Ovary (tissue), 9 donors: ENCODE data around the gene SNCA. TPM values are rescaled to one million over a fixed set of nuclear protein-coding genes. Genes with fewer than 3 reads are reported as not detected.

Experiments
- DNase-seq, 5 donors: peaks; one replicate each; pipeline ENCODE4 v3.0.0-alpha.2; 2019 to 2020
- H3K27ac ChIP-seq, 2 donors: fragments of 200-600 bp; one replicate each; pipeline versions ENCODE4 v1.5.1 to v1.8.0; 2019 to 2022
- H3K27me3 ChIP-seq: fragments of 200-600 bp; one replicate; pipeline ENCODE4 v1.8.0; 2022
- H3K36me3 ChIP-seq: fragments of 200-600 bp; sonication (generic); one replicate; pipeline ENCODE4 v1.5.1; 2019
- H3K4me1 ChIP-seq: one replicate; pipeline ENCODE4 v1.8.1; 2013; ENCODE audit warnings: mild to moderate bottlenecking, moderate library complexity; ENCODE audit not compliant: insufficient read depth
- H3K4me3 ChIP-seq: fragments of 200-600 bp; sonication (generic); one replicate; pipeline ENCODE4 v1.5.1; 2017
- H3K9me3 ChIP-seq, 2 donors: fragments of 200-600 bp in 1 of 2; sonication (generic) in 1 of 2; one replicate each; pipeline versions ENCODE4 v1.5.1 to v1.8.1; 2013 to 2019; ENCODE audit warnings: mild to moderate bottlenecking in 1 of 2, moderate library complexity in 1 of 2
- CTCF ChIP-seq, 3 donors: fragments of 450-650 bp in 2 of 3; fragments of 200-600 bp in 1 of 3; IDR thresholded peaks; one replicate each; pipeline versions ENCODE4 v1.5.1 to v1.8.0; 2016 to 2022; ENCODE audit warnings: antibody characterized with exemption in 3 of 3, mild to moderate bottlenecking in 1 of 3
- EP300 ChIP-seq: sonication (generic); formaldehyde crosslinking; IDR thresholded peaks from one replicate; pipeline ENCODE4 v1.6.1; 2017; ENCODE audit warnings: antibody characterized with exemption
- POLR2A ChIP-seq: fragments of 450-650 bp; IDR thresholded peaks from one replicate; pipeline ENCODE4 v1.6.1; 2017; ENCODE audit warnings: antibody characterized with exemption, mild to moderate bottlenecking, moderate library complexity
- WGBS, 3 donors: extraction: QIAGEN DNeasy Blood & Tissue Kit in 1 of 3; methylation state at CpG; one replicate each; pipeline versions ENCODE4 v1.1.5 to v1.1.7; 2013 to 2017; 5-methylcytosine and 5-hydroxymethylcytosine counted together
- intact Hi-C, 4 donors: fragments of 100-400 bp; cut with DNase I; formaldehyde crosslinking; loops; one replicate each; pipeline versions ENCODE4 v1.11.0 to v1.15.1; 2022 to 2023
- polyA plus RNA-seq, 2 donors: library from polyadenylated mRNA; stranded (reverse); fragments of 200-250 nt in 1 of 2; fragments of 350-450 nt in 1 of 2; fragmentation: Illumina TruSeq in 1 of 2; extraction: RNeasy Lipid Tissue Mini Kit (QIAGEN cat#74804) in 1 of 2; gene quantifications; one replicate each; pipeline ENCODE4 v1.2.3, GENCODE V29; 2013 to 2014
- total RNA-seq, 7 donors: library from RNA; depleted of rRNA in 2 of 7; stranded (reverse); fragments of >200 nt in 2 of 7; fragmentation: NEBNext Ultra II Directional in 3 of 7; extraction: Animal tissue kit (Norgen Biotek cat#: 25700) in 3 of 7; gene quantifications; one replicate each; pipeline versions ENCODE4 v1.1.0 to v1.2.4, GENCODE V29; 2016 to 2023
- donor health status: DM: no; HTN: no; CAD: no; lungs with moderate emphysema.
- donor health status: DM: no; HTN: no; CAD: no.
- donor health status: Bipolar disorder and iron deficiency.
- donor health status: DM: yes; HTN: yes; CAD: no.
- donor health status: DM: no; HTN: no; CAD: no.
- donor health status: DM: yes; HTN: yes; CAD: no.

Gene SNCA
- total and polyA plus RNA-seq, 9 donors = 7.6 to 69.8 (median 24.4) TPM

- H3K27ac ChIP-seq = no peak overlapping the region
- no peak for TF ChIP-seq POLR2A
- no peak for TF ChIP-seq CTCF (IDR thresholded peaks at IDR 0.05)
- TF ChIP-seq EP300 = no peak
- DNase-seq = no peak
- no peaks in the 10 kb centered on the region for H3K27me3 ChIP-seq
- H3K36me3 ChIP-seq = no peaks in the 10 kb centered on the region
- no peaks in the 10 kb centered on the region for H3K9me3 ChIP-seq
- H3K4me3 ChIP-seq = no peak overlapping the region
- 87 to 97% (median 96%) methylated on average over 1 of the region's 1 CpG for WGBS, 3 donors
- intact Hi-C loops = loop anchor here in 1 of 4 donors (10.0 kb wide), 1 partner anchor 80 kb away; no protein-coding TSS in a partner anchor
- H3K4me1 ChIP-seq = peaks cover 3% of the 10 kb centered on the region
Measured at GRCh38 chr4:89834486-89835209, 2.3 kb downstream of the SNCA start.

- no peaks in the 10 kb centered on the region for H3K27me3 ChIP-seq
- WGBS, 3 donors = 72 to 78% (median 78%) methylated on average over 7 of the region's 7 CpGs
- no peak overlapping the region for H3K4me3 ChIP-seq
- H3K4me1 ChIP-seq = no peaks in the 10 kb centered on the region
- H3K27ac ChIP-seq = no peak overlapping the region
- H3K36me3 ChIP-seq = no peaks in the 10 kb centered on the region
- TF ChIP-seq CTCF (IDR thresholded peaks at IDR 0.05) = no peak
- no peak for TF ChIP-seq EP300
- no peak for TF ChIP-seq POLR2A
- intact Hi-C loops = loop anchor here in 1 of 4 donors (10.0 kb wide), 1 partner anchor 75 kb away; no protein-coding TSS in a partner anchor
- no peaks in the 10 kb centered on the region for H3K9me3 ChIP-seq
- no peak for DNase-seq
Measured at GRCh38 chr4:89829470-89830138, 7.4 kb downstream of the SNCA start.

- TF ChIP-seq CTCF (IDR thresholded peaks at IDR 0.05) = no peak
- no peak for TF ChIP-seq EP300
- no peak for TF ChIP-seq POLR2A
- intact Hi-C loops = no loop called here
- H3K27ac ChIP-seq = no peak overlapping the region
Measured at GRCh38 chr4:89823416-89823815, 13.5 kb downstream of the SNCA start.

GRCh38 chr4:89821612-89822011 lies 15.3 kb downstream of the SNCA start:
- intact Hi-C loops = no loop called here
- H3K27ac ChIP-seq = no peak overlapping the region
- no peaks in the 10 kb centered on the region for H3K27me3 ChIP-seq
- no peak for DNase-seq
- no peaks in the 10 kb centered on the region for H3K36me3 ChIP-seq
- no peaks in the 10 kb centered on the region for H3K9me3 ChIP-seq
- TF ChIP-seq POLR2A = no peak
- TF ChIP-seq CTCF (IDR thresholded peaks at IDR 0.05) = no peak
- no peak for TF ChIP-seq EP300
- no peak overlapping the region for H3K4me3 ChIP-seq
- WGBS, 3 donors = 0 to 49% (median 43%) methylated on average over 1 of the region's 1 CpG
- H3K4me1 ChIP-seq = peaks cover 1% of the 10 kb centered on the region

More at GRCh38 chr4:89823416-89823815, 13.5 kb downstream of the SNCA start:
- H3K36me3 ChIP-seq = no peaks in the 10 kb centered on the region
- H3K27me3 ChIP-seq = no peaks in the 10 kb centered on the region
- H3K9me3 ChIP-seq = no peaks in the 10 kb centered on the region
- H3K4me3 ChIP-seq = no peak overlapping the region
- peaks cover 1% of the 10 kb centered on the region for H3K4me1 ChIP-seq
- no peak for DNase-seq
